H9 (cell line): ENCODE data around the gene MAGI1. TPM values are rescaled to one million over a fixed set of nuclear protein-coding genes. Genes with fewer than 3 reads are reported as not detected.

ENCODE experiments used
- DNase-seq: peaks from one replicate; pipeline ENCODE4 v3.0.0-alpha.2; 2017
- H2AFZ ChIP-seq: one replicate; pipeline ENCODE4 v1.6.1; 2013; ENCODE audit warnings: mild to moderate bottlenecking, low read length, control low read depth, moderate library complexity
- H2AK5ac ChIP-seq: 2 replicates; pipeline ENCODE4 v1.6.1; 2013; ENCODE audit warnings: low read length, control low read depth, mixed read lengths; ENCODE audit not compliant: insufficient read length
- H2BK120ac ChIP-seq: one replicate; pipeline ENCODE4 v1.6.1; 2013; ENCODE audit warnings: low read depth, mild to moderate bottlenecking, low read length, control low read depth, inconsistent platforms; ENCODE audit not compliant: poor library complexity, severe bottlenecking
- H2BK12ac ChIP-seq: 2 replicates; pipeline ENCODE4 v1.6.1; 2013; ENCODE audit warnings: low read length, control low read depth, mixed read lengths, low read depth; ENCODE audit not compliant: insufficient read length
- H2BK15ac ChIP-seq: 2 replicates; pipeline ENCODE4 v1.6.1; 2013; ENCODE audit warnings: low read depth, low read length, control low read depth
- H2BK20ac ChIP-seq: one replicate; pipeline ENCODE4 v1.6.1; 2013; ENCODE audit warnings: low read depth, mild to moderate bottlenecking, low read length, control low read depth, inconsistent platforms; ENCODE audit not compliant: poor library complexity, severe bottlenecking
- H2BK5ac ChIP-seq: 2 replicates; pipeline ENCODE4 v1.6.1; 2013; ENCODE audit warnings: low read length, control low read depth, mixed read lengths; ENCODE audit not compliant: insufficient read length
- H3K14ac ChIP-seq: 2 replicates; pipeline ENCODE4 v1.6.1; 2013; ENCODE audit warnings: low read length, control low read depth; ENCODE audit not compliant: insufficient read depth
- H3K18ac ChIP-seq: 2 replicates; pipeline ENCODE4 v1.6.1; 2013; ENCODE audit warnings: low read depth, mild to moderate bottlenecking, mixed read lengths, low read length, control low read depth; ENCODE audit not compliant: insufficient read length
- H3K23ac ChIP-seq: 2 replicates; pipeline ENCODE4 v1.6.1; 2013; ENCODE audit warnings: low read length, control low read depth, mixed read lengths, low read depth; ENCODE audit not compliant: insufficient read length
- H3K23me2 ChIP-seq: 2 replicates; pipeline ENCODE4 v1.6.1; 2013; ENCODE audit warnings: low read depth, mild to moderate bottlenecking, mixed read lengths, low read length, control low read depth; ENCODE audit not compliant: insufficient read length, poor library complexity, severe bottlenecking
- H3K27ac ChIP-seq: 2 replicates; pipeline ENCODE4 v1.5.1; 2013; ENCODE audit warnings: low read length, control low read depth, mixed read lengths, low read depth; ENCODE audit not compliant: insufficient read length
- H3K27me3 ChIP-seq: 2 replicates; pipeline ENCODE4 v1.6.1; 2013; ENCODE audit warnings: low read length, control low read depth, inconsistent platforms; ENCODE audit not compliant: insufficient read depth
- H3K4ac ChIP-seq: 2 replicates; pipeline ENCODE4 v1.6.1; 2013; ENCODE audit warnings: low read depth, mild to moderate bottlenecking, control low read depth, inconsistent platforms, low read length, moderate library complexity
- H3K4me1 ChIP-seq: 2 replicates; pipeline ENCODE4 v1.6.1; 2013; ENCODE audit warnings: low read length, control low read depth, inconsistent platforms; ENCODE audit not compliant: insufficient read depth
- H3K4me2 ChIP-seq: 2 replicates; pipeline ENCODE4 v1.6.1; 2013; ENCODE audit warnings: low read length, control low read depth, mixed read lengths; ENCODE audit not compliant: insufficient read length, insufficient read depth
- H3K56ac ChIP-seq: 2 replicates; pipeline ENCODE4 v1.6.1; 2013; ENCODE audit warnings: low read depth, mild to moderate bottlenecking, mixed read lengths, low read length, control low read depth; ENCODE audit not compliant: insufficient read length
- H3K79me1 ChIP-seq: 2 replicates; pipeline ENCODE4 v1.6.1; 2013; ENCODE audit warnings: low read depth, mild to moderate bottlenecking, moderate library complexity, low read length, control low read depth, inconsistent platforms; ENCODE audit not compliant: insufficient read depth, poor library complexity, severe bottlenecking
- H3K79me2 ChIP-seq: 2 replicates; pipeline ENCODE4 v1.6.1; 2013; ENCODE audit warnings: low read length, control low read depth, inconsistent platforms; ENCODE audit not compliant: insufficient read depth
- H3K9ac ChIP-seq: 2 replicates; pipeline ENCODE4 v1.6.1; 2013; ENCODE audit warnings: low read length, control low read depth, mixed read lengths; ENCODE audit not compliant: insufficient read length; ENCODE audit errors: extremely low read depth
- H3K9me3 ChIP-seq: one replicate; pipeline ENCODE4 v1.6.1; 2013; ENCODE audit warnings: low read depth, low read length, inconsistent platforms; ENCODE audit not compliant: control insufficient read depth
- H3T11ph ChIP-seq: one replicate; pipeline ENCODE4 v1.6.1; 2013; ENCODE audit warnings: mild to moderate bottlenecking, low read length, control low read depth, inconsistent platforms
- H4K20me1 ChIP-seq: one replicate; pipeline ENCODE4 v1.6.1; 2013; ENCODE audit not compliant: control insufficient read depth, insufficient read length, insufficient read depth
- H4K5ac ChIP-seq: 2 replicates; pipeline ENCODE4 v1.6.1; 2013; ENCODE audit warnings: low read depth, mild to moderate bottlenecking, mixed read lengths, low read length, control low read depth; ENCODE audit not compliant: insufficient read length
- H4K8ac ChIP-seq: replicated peaks from 2 replicates; pipeline ENCODE4 v1.6.1; 2013; ENCODE audit warnings: low read length, control low read depth, mixed read lengths, low read depth; ENCODE audit not compliant: insufficient read length
- H4K91ac ChIP-seq: 2 replicates; pipeline ENCODE4 v1.6.1; 2013; ENCODE audit warnings: low read depth, mild to moderate bottlenecking, moderate library complexity, mixed read lengths, low read length, control low read depth; ENCODE audit not compliant: insufficient read length
- H3K27ac Mint-ChIP-seq, 3 experiments: 2 replicates in 2 of 3; 3 replicates in 1 of 3; pipeline ENCODE4 v1.8.0; 2020 to 2021; ENCODE audit warnings: mixed read lengths in 3 of 3, mild to moderate bottlenecking in 1 of 3, moderate library complexity in 1 of 3
- H3K27me3 Mint-ChIP-seq: 2 replicates; pipeline ENCODE4 v1.8.0; 2021; ENCODE audit warnings: low read depth, mild to moderate bottlenecking, moderate library complexity, mixed read lengths
- H3K36me3 Mint-ChIP-seq, 3 experiments: 2 replicates in 2 of 3; 3 replicates in 1 of 3; pipeline ENCODE4 v1.8.0; 2020 to 2021; ENCODE audit warnings: low read depth in 3 of 3, mixed read lengths in 3 of 3; ENCODE audit not compliant: insufficient read depth in 1 of 3
- H3K4me1 Mint-ChIP-seq, 2 experiments: 2 replicates each; pipeline ENCODE4 v1.8.0; 2020; ENCODE audit warnings: mixed read lengths in 2 of 2
- H3K4me3 Mint-ChIP-seq, 2 experiments: 2 replicates in 1 of 2; 3 replicates in 1 of 2; pipeline ENCODE4 v1.8.0; 2020 to 2021; ENCODE audit warnings: mild to moderate bottlenecking in 2 of 2, mixed read lengths in 2 of 2, moderate library complexity in 1 of 2
- H3K9me3 Mint-ChIP-seq, 2 experiments: 2 replicates in 1 of 2; 3 replicates in 1 of 2; pipeline ENCODE4 v1.8.0; 2020; ENCODE audit warnings: mild to moderate bottlenecking in 2 of 2, mixed read lengths in 2 of 2, moderate library complexity in 1 of 2
- WGBS: extraction: QIAGEN DNeasy Blood & Tissue Kit; methylation state at CpG from one replicate; pipeline ENCODE4 v1.1.7; 2013; ENCODE audit warnings: missing lambda C conversion rate, low lambda C conversion rate, mixed read lengths; ENCODE audit not compliant: insufficient read length; ENCODE audit errors: extremely low coverage; 5-methylcytosine and 5-hydroxymethylcytosine counted together
- total RNA-seq: library from RNA; stranded (reverse); gene quantifications from 2 replicates; pipeline ENCODE4 v1.2.1, GENCODE V29; 2021
- TF ChIP-seq, protein P1 (sequence below): fragments of 200-600 bp; sonication (generic); conservative IDR thresholded peaks from 3 replicates; pipeline ENCODE4 v1.8.0; 2021; ENCODE audit warnings: antibody characterized with exemption, mild to moderate bottlenecking

MAGI1 gene
- total RNA-seq, 1 experiment from 2014 or later: 65.7 TPM

DNA sequence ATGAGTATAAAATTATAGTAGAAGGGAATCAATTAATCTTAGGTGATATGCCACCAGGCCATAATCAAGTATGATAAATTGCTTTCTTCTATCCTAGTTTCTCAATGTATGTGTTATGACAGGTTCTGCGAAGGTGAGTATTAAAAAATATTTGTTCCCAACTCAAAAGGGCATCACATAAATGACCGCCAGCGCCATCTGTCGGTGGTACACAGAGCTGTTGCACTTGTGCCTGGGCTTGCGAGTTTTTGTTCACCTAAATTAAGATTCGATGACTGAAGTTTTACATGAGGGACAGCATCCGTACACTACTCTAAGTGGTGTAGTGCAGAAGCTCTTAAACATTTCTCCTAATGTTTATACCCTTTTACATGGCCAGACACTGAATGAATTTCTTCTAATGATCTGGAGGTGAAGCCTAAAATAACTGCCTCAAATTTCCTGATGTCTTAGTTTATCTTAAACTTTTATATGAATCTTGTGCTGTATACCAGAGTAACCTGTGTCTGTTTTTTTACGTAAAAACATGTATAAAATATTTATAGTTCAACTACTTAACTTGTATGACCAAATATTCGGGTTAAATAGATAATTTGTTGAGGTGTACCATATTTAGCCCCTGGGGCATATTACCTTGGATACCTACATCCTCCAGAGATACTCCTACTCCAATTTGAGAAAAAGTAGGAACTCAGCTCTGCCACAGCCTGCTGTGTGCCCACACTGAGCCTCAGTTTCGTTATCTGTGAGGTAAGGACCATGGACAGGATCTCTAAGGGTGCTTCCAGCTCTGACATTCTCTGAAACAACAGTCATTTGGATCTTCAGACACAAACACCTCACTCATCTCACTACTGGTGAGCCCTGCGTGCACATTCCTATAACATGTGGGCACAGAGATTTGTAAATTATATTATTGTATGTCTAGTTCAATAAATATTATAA, 365.6 kb downstream of the MAGI1 start:
- no peak overlapping the region for H3K4ac ChIP-seq
- H3K14ac ChIP-seq: no peak overlapping the region
- no peak overlapping the region for H4K8ac ChIP-seq
- H4K20me1 ChIP-seq: no peaks in the 10 kb centered on the region
- no CpG with 5 or more reads among the region's 11 CpGs for WGBS
- no peak overlapping the region for H3K27ac ChIP-seq
- no peaks in the 10 kb centered on the region for H3K27me3 Mint-ChIP-seq
- H2AFZ ChIP-seq: no peak overlapping the region
- no peaks in the 10 kb centered on the region for H3K27me3 ChIP-seq
- H3K79me1 ChIP-seq: no peaks in the 10 kb centered on the region
- no peak overlapping the region for H4K91ac ChIP-seq
- no peak overlapping the region for H2AK5ac ChIP-seq
- H3K9ac ChIP-seq: no peak overlapping the region
- DNase-seq: peak; percentile 50
- H3K4me2 ChIP-seq: no peak overlapping the region
- no peak overlapping the region for H2BK5ac ChIP-seq
- H3K23me2 ChIP-seq: no peaks in the 10 kb centered on the region
- H3K4me3 Mint-ChIP-seq: no peak overlapping the region
- H2BK120ac ChIP-seq: no peak overlapping the region
- H4K5ac ChIP-seq: no peak overlapping the region
- no peak overlapping the region for H3T11ph ChIP-seq
- H3K23ac ChIP-seq: no peak overlapping the region
- no peak overlapping the region for H2BK15ac ChIP-seq
- H3K9me3 Mint-ChIP-seq: no peaks in the 10 kb centered on the region
- H3K4me1 Mint-ChIP-seq: peaks cover 37 to 46% of the 10 kb centered on the region in 2 experiments
- no peak overlapping the region for H2BK20ac ChIP-seq
- H3K9me3 ChIP-seq: no peaks in the 10 kb centered on the region
- H3K4me1 ChIP-seq: no peaks in the 10 kb centered on the region; the same call in 1 of the 2 replicates
- H3K18ac ChIP-seq: no peak overlapping the region
- H3K36me3 Mint-ChIP-seq: no peaks in the 10 kb centered on the region
- TF ChIP-seq, protein P1, sequence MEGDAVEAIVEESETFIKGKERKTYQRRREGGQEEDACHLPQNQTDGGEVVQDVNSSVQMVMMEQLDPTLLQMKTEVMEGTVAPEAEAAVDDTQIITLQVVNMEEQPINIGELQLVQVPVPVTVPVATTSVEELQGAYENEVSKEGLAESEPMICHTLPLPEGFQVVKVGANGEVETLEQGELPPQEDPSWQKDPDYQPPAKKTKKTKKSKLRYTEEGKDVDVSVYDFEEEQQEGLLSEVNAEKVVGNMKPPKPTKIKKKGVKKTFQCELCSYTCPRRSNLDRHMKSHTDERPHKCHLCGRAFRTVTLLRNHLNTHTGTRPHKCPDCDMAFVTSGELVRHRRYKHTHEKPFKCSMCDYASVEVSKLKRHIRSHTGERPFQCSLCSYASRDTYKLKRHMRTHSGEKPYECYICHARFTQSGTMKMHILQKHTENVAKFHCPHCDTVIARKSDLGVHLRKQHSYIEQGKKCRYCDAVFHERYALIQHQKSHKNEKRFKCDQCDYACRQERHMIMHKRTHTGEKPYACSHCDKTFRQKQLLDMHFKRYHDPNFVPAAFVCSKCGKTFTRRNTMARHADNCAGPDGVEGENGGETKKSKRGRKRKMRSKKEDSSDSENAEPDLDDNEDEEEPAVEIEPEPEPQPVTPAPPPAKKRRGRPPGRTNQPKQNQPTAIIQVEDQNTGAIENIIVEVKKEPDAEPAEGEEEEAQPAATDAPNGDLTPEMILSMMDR: peak; percentile 96
- H3K27ac Mint-ChIP-seq: no peak overlapping the region; a peak in 1 of 7 replicates
- no peak overlapping the region for H2BK12ac ChIP-seq
- no peak overlapping the region for H3K56ac ChIP-seq
- no peaks in the 10 kb centered on the region for H3K79me2 ChIP-seq
